GM12874 (cell line): ENCODE results near the gene DNAJC21.

Experiments
- TF ChIP-seq, protein P1 (sequence below): IDR thresholded peaks from 2 replicates; pipeline ENCODE4 v1.5.1; 2011; ENCODE audit warnings: low read depth, mild to moderate bottlenecking, control low read depth, low read length, moderate library complexity; ENCODE audit not compliant: insufficient read depth

Gene DNAJC21

GRCh38 chr5:34930870-34931269 is 1.5 kb downstream of the DNAJC21 start:
- TF ChIP-seq, protein P1, sequence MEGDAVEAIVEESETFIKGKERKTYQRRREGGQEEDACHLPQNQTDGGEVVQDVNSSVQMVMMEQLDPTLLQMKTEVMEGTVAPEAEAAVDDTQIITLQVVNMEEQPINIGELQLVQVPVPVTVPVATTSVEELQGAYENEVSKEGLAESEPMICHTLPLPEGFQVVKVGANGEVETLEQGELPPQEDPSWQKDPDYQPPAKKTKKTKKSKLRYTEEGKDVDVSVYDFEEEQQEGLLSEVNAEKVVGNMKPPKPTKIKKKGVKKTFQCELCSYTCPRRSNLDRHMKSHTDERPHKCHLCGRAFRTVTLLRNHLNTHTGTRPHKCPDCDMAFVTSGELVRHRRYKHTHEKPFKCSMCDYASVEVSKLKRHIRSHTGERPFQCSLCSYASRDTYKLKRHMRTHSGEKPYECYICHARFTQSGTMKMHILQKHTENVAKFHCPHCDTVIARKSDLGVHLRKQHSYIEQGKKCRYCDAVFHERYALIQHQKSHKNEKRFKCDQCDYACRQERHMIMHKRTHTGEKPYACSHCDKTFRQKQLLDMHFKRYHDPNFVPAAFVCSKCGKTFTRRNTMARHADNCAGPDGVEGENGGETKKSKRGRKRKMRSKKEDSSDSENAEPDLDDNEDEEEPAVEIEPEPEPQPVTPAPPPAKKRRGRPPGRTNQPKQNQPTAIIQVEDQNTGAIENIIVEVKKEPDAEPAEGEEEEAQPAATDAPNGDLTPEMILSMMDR, result no peak

DNA sequence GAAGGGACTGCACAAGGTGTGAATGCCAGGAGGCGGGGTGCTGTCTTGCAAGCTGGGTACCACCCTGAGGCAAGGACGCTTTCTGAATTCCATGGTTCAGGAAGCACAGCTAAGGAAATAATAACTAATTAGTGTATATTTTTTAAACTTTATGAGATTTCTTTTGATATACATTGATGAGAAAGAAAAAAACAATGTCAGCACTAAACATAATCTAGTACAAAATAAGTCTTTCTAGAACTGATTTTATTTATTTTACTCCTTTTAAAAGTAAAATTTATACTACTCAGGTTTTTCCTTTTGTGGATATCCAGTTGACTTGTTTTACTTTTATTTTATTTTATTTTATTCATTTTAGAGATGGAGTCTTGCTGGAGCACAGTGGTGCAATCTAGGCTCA is 3.6 kb downstream of the DNAJC21 start:
- TF ChIP-seq, protein P1, result no peak

DNA sequence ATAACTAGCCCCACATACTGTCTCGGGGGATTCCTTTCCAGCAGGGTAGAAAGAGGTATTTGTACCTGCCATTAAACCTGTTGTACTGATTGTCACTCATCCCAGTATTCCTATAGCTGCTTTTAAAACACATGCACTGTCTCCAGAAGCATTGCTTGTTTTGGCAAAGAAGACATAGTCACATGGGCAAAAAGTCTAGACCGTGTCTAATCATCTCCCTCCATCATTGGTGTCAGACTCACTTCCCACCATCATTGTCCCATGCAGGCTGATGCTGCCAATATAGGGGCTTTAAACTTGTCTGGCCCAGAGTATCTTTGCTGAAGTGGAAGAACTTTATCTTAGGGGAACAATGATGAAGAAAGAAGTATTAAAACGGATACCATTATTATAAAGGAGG is 12.6 kb downstream of the DNAJC21 start:
- TF ChIP-seq, protein P1, result no peak

DNA sequence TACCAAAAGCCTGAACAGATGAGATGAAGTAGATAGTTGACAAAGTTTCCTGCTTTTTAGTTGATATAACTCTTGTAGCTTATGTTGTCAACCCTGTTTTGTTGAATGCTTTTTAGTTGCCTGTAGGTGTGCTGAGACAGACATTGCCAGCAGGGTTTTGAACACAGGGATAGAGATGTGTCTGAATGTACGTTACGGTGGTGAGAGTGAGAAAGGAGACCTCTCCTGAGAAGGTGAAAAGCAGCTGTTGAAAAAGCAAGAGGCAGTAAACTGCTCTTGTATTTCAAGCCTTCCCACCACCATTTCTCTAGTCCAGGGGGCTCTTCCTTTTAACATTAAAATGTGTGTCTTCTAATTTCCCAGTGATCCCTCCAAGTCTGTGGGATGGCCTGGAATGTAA is 14.7 kb downstream of the DNAJC21 start:
- TF ChIP-seq, protein P1, result no peak

- TF ChIP-seq, protein P1, result no peak
Observed at GRCh38 chr5:34944460-34945047, 15.2 kb downstream of the DNAJC21 start.

- TF ChIP-seq, protein P1, result no peak
Observed at GRCh38 chr5:34957321-34957720, 28.0 kb downstream of the DNAJC21 start.

- TF ChIP-seq, protein P1, result peak; percentile 64
Observed at GRCh38 chr5:34957857-34958690, 28.7 kb downstream of the DNAJC21 start.
